Neural cell (in vitro differentiated cells): ENCODE measurements around the gene MYO18A. TPM values are rescaled to one million over a fixed set of nuclear protein-coding genes. Genes with fewer than 3 reads are reported as not detected.

Experiments used
- H2AFZ ChIP-seq: fragments of 200-600, 300-800 bp; sonication (generic), shearing (Covaris generic); 2 replicates; pipeline ENCODE4 v1.6.0; 2014; ENCODE audit warnings: low read depth, mild to moderate bottlenecking, antibody characterized with exemption, low read length, moderate library complexity
- H3F3A ChIP-seq: fragments of 200-600 bp; shearing (Covaris generic); 2 replicates; pipeline ENCODE4 v1.6.1; 2016; ENCODE audit warnings: mild to moderate bottlenecking, moderate library complexity, mixed read lengths, antibody characterized with exemption, low read length; ENCODE audit not compliant: insufficient read depth, poor library complexity, severe bottlenecking
- H3K27ac ChIP-seq: fragments of 200-600, 300-800 bp; sonication (generic), shearing (Covaris generic); 2 replicates; pipeline ENCODE4 v1.5.1; 2014; ENCODE audit warnings: mild to moderate bottlenecking, low read length, moderate library complexity
- H3K27me3 ChIP-seq: fragments of 300-800, 200-600 bp; sonication (generic), shearing (Covaris generic); 2 replicates; pipeline ENCODE4 v1.6.0; 2014; ENCODE audit warnings: mild to moderate bottlenecking, low read depth, low read length, moderate library complexity; ENCODE audit not compliant: insufficient read depth
- H3K36me3 ChIP-seq: fragments of 300-800, 200-600 bp; sonication (generic), shearing (Covaris generic); 2 replicates; pipeline ENCODE4 v1.5.1; 2014; ENCODE audit warnings: mild to moderate bottlenecking, antibody characterized with exemption, low read length, moderate library complexity; ENCODE audit not compliant: insufficient read depth
- H3K4me2 ChIP-seq: fragments of 300-800, 200-600 bp; sonication (generic), shearing (Covaris generic); 2 replicates; pipeline ENCODE4 v1.6.0; 2014; ENCODE audit warnings: mild to moderate bottlenecking, low read length
- H3K4me3 ChIP-seq: fragments of 300-800, 200-600 bp; sonication (generic), shearing (Covaris generic); 2 replicates; pipeline ENCODE4 v1.5.1; 2014; ENCODE audit warnings: mild to moderate bottlenecking, low read length, moderate library complexity
- H3K79me2 ChIP-seq: fragments of 200-600 bp; shearing (Covaris generic); replicated peaks from 2 replicates; pipeline ENCODE4 v1.6.0; 2014; ENCODE audit warnings: mild to moderate bottlenecking, low read length, moderate library complexity; ENCODE audit not compliant: insufficient read depth
- H3K9ac ChIP-seq: fragments of 300-800, 200-600 bp; sonication (generic), shearing (Covaris generic); 2 replicates; pipeline ENCODE4 v1.6.1; 2016; ENCODE audit warnings: mild to moderate bottlenecking, low read length, mixed read lengths
- H3K9me2 ChIP-seq: fragments of 200-600 bp; shearing (Covaris generic); 2 replicates; pipeline ENCODE4 v1.6.1; 2016; ENCODE audit warnings: mild to moderate bottlenecking, low read length, mixed read lengths; ENCODE audit not compliant: insufficient read depth
- H3K9me3 ChIP-seq: fragments of 200-600, 300-800 bp; sonication (generic), shearing (Covaris generic); 2 replicates; pipeline ENCODE4 v1.6.1; 2016; ENCODE audit warnings: mild to moderate bottlenecking, mixed run types, low read length, moderate library complexity, mixed read lengths
- H4K20me1 ChIP-seq: fragments of 200-600 bp; shearing (Covaris generic); 2 replicates; pipeline ENCODE4 v1.6.1; 2016; ENCODE audit warnings: mild to moderate bottlenecking, mixed run types; ENCODE audit not compliant: insufficient read depth
- EP300 ChIP-seq: fragments of 450-650 bp; conservative IDR thresholded peaks from 2 replicates; pipeline ENCODE4 v1.6.1; 2014; ENCODE audit warnings: antibody characterized with exemption, mild to moderate bottlenecking, moderate library complexity; ENCODE audit not compliant: poor library complexity, severe bottlenecking
- EZH2 ChIP-seq: fragments of 200-600, 300-800 bp; shearing (Covaris generic), sonication (generic); IDR thresholded peaks from 2 replicates; pipeline ENCODE4 v1.6.1; 2014; ENCODE audit warnings: antibody characterized with exemption, low read length, borderline replicate concordance, mild to moderate bottlenecking; ENCODE audit not compliant: insufficient read depth, poor library complexity, severe bottlenecking
- MXI1 ChIP-seq: fragments of 450-650 bp; conservative IDR thresholded peaks from 2 replicates; pipeline ENCODE4 v1.6.1; 2014; ENCODE audit warnings: antibody characterized with exemption, mild to moderate bottlenecking; ENCODE audit not compliant: poor library complexity, severe bottlenecking
- POLR2AphosphoS5 ChIP-seq: IDR thresholded peaks from 2 replicates; pipeline ENCODE4 v1.6.1; 2012
- RAD21 ChIP-seq: fragments of 450-650 bp; conservative IDR thresholded peaks from 2 replicates; pipeline ENCODE4 v1.6.1; 2014; ENCODE audit warnings: antibody characterized with exemption, mild to moderate bottlenecking, moderate library complexity
- REST ChIP-seq: IDR thresholded peaks from 2 replicates; pipeline ENCODE4 v1.6.1; 2012; ENCODE audit warnings: borderline replicate concordance
- SMC3 ChIP-seq: fragments of 450-650 bp; conservative IDR thresholded peaks from 2 replicates; pipeline ENCODE4 v1.6.1; 2014; ENCODE audit warnings: antibody characterized with exemption, mild to moderate bottlenecking, moderate library complexity; ENCODE audit not compliant: poor library complexity
- TAF1 ChIP-seq: IDR thresholded peaks from 2 replicates; pipeline ENCODE4 v1.6.1; 2012; ENCODE audit warnings: low read depth
- polyA plus RNA-seq: library from polyadenylated mRNA; depleted of rRNA; stranded (reverse); fragments of >200 nt; gene quantifications from 2 replicates; pipeline ENCODE4 v1.2.3, GENCODE V29; 2014
- TF ChIP-seq, protein P1 (sequence below): fragments of 450-650 bp; IDR thresholded peaks from 2 replicates; pipeline ENCODE4 v1.5.1; 2014; ENCODE audit warnings: antibody characterized with exemption, mild to moderate bottlenecking, moderate library complexity; ENCODE audit not compliant: poor library complexity, severe bottlenecking

The MYO18A gene
- polyA plus RNA-seq, 1 donor from 2014 or later = 21.6 TPM

- Histone ChIP-seq H4K20me1 (no peaks in the 10 kb centered on the region), H3K79me2 (peaks cover 3% of the 10 kb centered on the region), H3K9me2 (no peaks in the 10 kb centered on the region), H3K4me3 (no peak overlapping the region), H3K9me3 (no peaks in the 10 kb centered on the region), H3K4me2 (no peak overlapping the region), H3K27me3 (no peaks in the 10 kb centered on the region), H3F3A (no peaks in the 10 kb centered on the region), H2AFZ (no peak overlapping the region), H3K9ac (no peak overlapping the region), H3K27ac (no peak overlapping the region), H3K36me3 (no peaks in the 10 kb centered on the region)
- TF ChIP-seq POLR2AphosphoS5 (no peak), EP300 (no peak), MXI1 (no peak), REST (no peak), TAF1 (no peak), SMC3 (no peak), RAD21 (no peak)
Measured at GRCh38 chr17:29151567-29151966, 28.6 kb downstream of the MYO18A start.

- no peak overlapping the region for H2AFZ ChIP-seq
- no peak overlapping the region for H3K4me3 ChIP-seq
- H4K20me1 ChIP-seq = no peaks in the 10 kb centered on the region
- no peak overlapping the region for H3K9ac ChIP-seq
- no peaks in the 10 kb centered on the region for H3F3A ChIP-seq
- no peaks in the 10 kb centered on the region for H3K9me2 ChIP-seq
- no peak overlapping the region for H3K4me2 ChIP-seq
- no peaks in the 10 kb centered on the region for H3K9me3 ChIP-seq
- TF ChIP-seq MXI1 = no peak
- no peak for TF ChIP-seq TAF1
- TF ChIP-seq RAD21 = no peak
- no peak for TF ChIP-seq SMC3
- no peak for TF ChIP-seq POLR2AphosphoS5
- TF ChIP-seq REST = no peak
- no peak for TF ChIP-seq EZH2
- TF ChIP-seq EP300 = no peak
- TF ChIP-seq, protein P1, sequence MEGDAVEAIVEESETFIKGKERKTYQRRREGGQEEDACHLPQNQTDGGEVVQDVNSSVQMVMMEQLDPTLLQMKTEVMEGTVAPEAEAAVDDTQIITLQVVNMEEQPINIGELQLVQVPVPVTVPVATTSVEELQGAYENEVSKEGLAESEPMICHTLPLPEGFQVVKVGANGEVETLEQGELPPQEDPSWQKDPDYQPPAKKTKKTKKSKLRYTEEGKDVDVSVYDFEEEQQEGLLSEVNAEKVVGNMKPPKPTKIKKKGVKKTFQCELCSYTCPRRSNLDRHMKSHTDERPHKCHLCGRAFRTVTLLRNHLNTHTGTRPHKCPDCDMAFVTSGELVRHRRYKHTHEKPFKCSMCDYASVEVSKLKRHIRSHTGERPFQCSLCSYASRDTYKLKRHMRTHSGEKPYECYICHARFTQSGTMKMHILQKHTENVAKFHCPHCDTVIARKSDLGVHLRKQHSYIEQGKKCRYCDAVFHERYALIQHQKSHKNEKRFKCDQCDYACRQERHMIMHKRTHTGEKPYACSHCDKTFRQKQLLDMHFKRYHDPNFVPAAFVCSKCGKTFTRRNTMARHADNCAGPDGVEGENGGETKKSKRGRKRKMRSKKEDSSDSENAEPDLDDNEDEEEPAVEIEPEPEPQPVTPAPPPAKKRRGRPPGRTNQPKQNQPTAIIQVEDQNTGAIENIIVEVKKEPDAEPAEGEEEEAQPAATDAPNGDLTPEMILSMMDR = no peak
- peaks cover 3% of the 10 kb centered on the region for H3K79me2 ChIP-seq
- no peaks in the 10 kb centered on the region for H3K27me3 ChIP-seq
- no peaks in the 10 kb centered on the region for H3K36me3 ChIP-seq
- H3K27ac ChIP-seq = no peak overlapping the region
Measured at GRCh38 chr17:29150161-29150560, 30.0 kb downstream of the MYO18A start.
